22Rv1 (cell line): ENCODE measurements around the gene CA7.

Experiments used
- CTCF ChIP-seq: fragments of 450-650 bp; IDR thresholded peaks from 2 replicates; pipeline ENCODE4 v1.5.1; 2017; ENCODE audit warnings: mild to moderate bottlenecking
- ZFX ChIP-seq: fragments of 450-650 bp; IDR thresholded peaks from 2 replicates; pipeline ENCODE4 v1.6.1; 2017; ENCODE audit warnings: antibody characterized with exemption, borderline replicate concordance

- TF ChIP-seq CTCF (no peak), ZFX (no peak)
These were observed 3.4 kb downstream of the CA7 start for GRCh38 chr16:66847533-66848067.
